CD4-positive, alpha-beta T cell treated with Interferon alpha-2 for 1 hour (primary cell): Measurements from ENCODE around the gene ATF6.

Experiments
- DNase-seq, 2 donors: peaks; one replicate each; pipeline ENCODE4 v3.0.0-alpha.2; 2020 to 2022

Gene ATF6

DNA sequence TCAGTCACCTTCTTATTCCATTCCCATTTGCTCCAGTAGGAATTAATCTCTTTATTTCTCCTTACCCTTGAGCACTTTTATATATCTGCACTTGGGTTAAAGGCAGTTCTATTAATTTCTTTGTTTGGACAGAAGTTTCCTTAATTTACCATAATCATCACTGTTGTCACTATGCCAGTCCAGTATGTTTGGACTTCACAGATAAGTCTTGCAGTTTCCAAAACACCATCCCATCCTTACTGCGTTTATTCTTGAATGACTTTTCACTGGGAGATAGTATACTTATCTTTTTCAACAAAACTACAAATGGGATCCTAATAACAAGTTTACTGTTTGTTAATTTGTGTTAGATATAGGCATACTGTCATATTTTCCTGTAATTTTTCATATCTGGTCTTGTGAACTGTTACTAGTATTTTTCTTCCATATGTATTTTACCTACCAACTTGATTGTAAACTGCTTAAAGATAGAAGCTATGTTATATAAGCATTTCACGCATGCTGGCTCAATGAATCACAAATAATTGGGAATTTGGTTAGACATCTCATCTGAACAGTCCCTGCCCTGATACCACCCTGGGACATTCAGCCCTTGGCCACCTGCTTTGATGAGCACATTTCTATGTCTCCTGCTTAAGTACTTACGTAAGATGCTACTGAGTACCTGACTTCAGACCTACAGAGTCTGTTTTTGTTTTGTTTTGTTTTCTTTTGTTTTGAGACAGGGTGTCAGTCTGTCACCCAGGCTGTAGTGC is 179.4 kb downstream of the ATF6 start:
- DNase-seq = no peak

DNA sequence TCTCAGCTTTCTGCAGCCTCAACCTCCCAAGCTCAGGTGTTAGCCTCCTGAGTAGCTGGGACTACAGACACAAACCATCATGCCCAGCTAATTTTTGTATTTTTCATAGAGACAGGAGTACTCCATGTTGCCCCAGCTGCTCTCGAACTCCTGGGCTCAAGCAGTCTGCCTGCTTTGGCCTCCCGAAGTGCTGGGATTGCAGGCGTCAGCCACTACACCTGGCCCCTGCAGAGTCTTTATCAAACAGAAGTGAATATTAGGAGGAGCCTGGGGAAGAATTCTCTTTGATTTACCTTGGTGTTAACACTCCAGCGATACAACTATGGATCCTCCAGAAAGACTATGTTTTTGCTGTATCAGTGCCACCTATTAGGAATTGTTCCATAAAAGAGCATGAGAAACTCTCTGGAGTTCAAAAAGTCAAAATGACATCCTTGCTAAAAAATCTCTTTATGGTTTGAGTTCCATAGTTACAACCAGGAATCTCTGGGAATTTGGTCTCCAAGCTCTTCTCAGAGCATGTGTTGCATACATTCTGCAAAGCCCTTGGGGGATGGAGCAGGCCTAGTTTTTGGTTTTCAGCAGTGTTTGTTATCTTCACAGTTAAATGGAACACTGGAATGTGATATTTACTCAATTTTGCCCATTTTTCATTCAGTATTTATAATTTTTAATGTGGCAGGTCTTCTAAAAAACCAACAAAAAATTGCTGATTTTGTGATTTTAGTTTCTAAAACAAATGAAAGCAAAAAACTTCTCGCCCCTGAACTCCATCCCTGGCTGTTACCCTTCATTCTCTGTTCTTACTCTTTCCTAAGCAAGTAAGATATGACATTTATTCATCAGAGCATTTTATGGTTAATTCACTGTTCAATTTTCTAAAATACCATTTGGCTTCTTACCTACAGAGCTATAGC is 180.2 kb downstream of the ATF6 start:
- DNase-seq = no peak

DNA sequence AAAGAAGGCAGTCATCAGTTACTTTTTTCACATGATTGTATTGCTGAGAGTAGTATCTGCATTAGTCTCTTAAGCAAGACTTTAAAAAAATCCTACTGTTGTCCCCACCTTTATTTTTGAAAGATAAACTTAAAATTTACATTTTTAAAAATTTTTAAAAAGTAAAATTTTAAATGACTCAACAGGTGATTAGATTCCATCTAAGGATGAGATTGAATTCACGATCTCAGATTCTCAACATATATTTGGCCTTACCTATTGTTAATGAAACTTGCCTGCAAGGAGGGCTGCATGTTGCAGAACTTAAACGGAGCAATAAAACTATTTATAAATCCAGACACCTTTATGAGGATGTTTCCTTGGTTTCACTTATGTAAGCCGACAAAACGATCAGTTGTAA is 182.3 kb downstream of the ATF6 start:
- DNase-seq = no peak

DNA sequence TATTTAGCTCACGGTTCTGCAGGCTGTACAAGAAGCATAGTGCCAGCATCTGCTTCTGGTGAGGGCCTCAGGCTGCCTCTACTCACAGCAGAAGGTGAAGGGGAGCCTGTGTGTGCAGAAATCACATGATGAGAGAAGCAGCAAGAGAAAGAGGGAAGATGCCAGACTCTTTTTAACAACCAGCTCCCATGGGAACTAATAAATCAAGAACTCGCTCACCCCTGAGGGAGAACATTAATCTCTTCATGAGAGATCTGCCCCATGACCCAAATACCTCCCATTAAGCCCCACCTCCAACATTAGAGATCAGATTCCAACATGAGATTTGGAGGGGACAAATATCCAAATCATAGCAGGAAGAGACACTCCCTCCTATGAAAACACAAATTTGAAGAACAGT is 183.4 kb downstream of the ATF6 start:
- DNase-seq = no peak

DNA sequence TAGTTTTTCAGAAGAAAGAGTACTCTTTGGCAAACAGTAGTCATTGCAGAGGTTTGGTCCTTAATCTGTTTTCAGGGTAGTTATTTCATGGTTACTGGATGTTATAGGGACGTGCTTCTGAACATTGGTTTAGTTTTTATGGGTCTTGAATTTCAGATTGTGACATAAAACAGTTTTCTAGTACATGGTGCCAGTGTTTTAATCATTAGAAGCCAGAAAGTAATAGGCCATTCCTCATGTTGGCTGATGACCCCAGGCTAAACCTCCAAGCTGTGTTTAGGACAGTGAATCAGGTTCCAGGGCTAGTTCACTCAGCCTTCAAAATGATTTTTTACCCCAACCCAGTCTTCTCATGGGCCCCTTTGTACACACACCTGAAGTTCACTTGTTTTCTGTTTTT is 184.3 kb downstream of the ATF6 start:
- DNase-seq = no peak

DNA sequence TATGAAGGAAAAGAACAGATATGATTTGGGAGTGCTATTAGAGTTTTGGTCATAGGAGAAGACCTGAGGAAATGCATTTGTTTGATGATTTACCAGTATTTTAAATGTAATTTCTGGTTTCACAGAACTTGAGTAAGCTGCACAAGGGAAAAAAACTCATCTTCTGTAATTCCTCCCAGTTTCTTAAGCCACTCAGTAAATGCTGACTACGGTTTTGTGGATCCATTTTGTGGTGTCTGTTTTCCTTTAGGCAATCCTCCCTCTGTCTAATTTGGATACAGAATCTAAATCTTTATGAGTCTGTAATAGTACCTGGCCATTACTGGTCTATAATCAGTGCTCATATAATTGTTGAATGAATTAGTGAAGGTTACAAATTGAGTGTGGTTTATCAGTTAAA is 185.5 kb downstream of the ATF6 start:
- no peak for DNase-seq

DNA sequence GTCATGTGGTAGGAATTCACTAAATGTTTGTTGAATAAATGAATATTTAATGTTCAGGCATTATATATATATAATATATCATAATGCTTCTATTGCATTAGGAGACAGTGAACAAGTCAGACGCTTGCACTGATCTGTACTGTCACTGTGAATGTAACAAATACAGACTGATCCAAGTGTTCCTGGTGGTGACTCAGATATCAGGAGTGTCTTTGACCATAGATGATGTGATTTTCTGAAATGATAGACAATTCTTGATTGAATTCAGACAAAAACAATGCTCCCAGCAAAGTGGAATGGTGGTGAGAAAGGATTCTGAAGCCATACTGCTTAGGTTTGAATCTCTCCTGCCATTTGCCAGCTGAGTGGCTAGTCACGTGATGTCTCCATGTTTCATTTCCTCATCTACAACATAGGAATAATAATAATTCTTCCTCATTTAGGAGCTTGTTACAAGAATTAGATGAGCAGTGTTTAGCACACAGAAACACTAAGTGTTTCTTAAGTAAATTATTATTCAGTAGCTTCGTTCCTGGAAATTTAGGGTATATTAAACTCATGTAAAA is 186.6 kb downstream of the ATF6 start:
- DNase-seq = no peak

DNA sequence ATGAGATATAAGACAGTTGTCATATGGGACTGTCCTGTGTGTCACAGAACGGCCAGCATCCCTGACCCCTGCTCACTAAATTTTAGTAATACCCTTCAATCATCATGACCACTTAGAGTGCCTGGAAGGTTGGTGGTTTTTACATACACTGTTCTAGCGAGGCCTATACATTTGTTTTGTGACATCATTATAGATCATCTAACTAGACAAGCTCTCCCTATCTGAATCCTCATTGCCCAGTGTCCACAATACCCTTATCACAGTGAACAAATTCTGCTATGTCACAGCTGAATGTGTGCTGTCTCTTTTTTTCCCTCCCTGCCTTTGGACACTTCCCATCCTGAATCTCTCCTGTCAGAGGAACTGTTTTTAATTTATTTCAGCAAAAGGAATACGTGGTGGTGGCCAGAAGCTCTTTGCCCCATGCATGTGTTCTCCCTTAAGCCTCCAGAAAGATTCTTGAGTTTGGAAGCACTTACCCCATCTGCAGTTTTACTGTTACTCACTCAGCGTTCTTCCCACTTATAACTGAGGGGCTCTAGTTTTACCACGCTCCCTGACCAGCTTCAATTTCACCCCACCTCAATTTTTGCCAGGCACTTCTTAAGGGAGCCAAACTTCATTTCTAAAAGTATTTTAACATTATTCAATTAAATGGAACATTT is 187.3 kb downstream of the ATF6 start:
- DNase-seq = no peak

DNA sequence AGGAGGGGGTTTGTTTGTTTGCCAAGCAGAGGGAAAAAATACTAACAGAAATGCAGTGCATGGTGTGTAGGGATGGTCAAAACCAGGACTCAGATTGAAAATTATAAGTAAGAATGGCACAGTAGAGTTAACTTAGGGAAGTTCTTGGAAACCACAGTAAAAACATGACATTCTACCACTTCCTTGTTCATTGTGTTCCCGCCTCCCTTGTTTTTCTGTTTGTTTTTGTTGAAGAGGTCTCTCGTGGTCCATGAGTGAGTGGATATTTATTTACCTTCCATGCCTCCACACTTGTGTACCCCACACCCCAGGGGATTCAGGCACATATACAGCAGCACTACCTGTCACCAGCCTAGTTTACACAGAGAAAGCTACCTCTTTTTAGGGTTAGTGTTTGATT is 187.9 kb downstream of the ATF6 start:
- DNase-seq = no peak

DNA sequence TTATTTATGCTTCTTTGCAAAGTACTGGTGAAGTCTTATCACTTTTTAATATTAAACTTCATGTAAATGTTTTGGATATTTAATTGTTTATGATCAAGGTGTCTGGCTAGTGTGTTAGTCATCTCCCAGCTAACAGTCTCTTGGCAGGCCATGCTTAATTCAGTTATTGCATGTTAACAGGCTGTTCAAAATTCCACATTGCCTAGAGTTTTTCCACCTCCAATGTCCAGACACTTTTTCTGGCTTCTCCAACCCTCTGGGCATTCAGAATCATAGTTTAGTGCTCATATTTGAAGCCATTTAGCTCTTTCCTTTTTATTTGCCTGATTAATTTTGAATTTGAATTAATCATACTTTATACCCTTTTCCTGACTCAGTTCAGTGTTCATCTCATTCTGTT is 188.3 kb downstream of the ATF6 start:
- no peak for DNase-seq

DNA sequence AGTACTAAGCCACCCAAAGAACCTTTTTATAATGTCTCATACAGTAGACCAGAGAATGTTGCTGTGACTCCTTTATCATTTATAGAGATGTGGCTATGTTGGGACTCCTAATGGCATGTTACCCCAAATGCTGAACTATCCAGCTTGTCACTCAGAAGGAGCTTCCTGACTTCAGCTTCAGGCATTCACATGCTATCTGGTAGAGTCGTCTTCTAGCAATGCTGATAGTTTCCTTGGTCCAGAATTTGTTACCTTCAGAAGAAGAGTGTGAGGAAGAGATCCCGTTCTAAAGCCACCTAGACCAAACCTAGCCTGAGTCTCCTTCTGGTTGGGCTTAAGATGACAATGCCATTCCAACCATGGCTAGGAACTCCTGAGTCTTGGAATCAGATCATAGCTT is 189.5 kb downstream of the ATF6 start:
- no peak for DNase-seq

DNA sequence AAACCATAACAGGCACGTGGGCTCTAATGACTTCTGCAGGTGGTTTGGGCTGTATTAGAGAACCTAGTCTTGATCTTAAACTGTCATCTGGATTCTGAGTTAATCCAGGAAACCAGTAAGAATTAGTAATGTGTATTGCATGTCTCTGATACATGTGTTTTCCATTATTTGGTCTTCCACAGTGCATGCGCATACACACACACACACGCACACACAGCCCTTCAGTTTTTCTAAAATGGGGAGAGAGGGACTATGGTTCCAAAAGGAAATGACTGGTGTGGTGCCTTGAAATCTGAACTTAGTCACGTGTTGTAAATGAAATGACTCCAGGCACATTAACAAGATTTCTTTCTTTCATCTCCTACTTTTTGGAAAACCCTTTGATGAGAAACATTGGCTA is 190.0 kb downstream of the ATF6 start:
- DNase-seq = no peak

DNA sequence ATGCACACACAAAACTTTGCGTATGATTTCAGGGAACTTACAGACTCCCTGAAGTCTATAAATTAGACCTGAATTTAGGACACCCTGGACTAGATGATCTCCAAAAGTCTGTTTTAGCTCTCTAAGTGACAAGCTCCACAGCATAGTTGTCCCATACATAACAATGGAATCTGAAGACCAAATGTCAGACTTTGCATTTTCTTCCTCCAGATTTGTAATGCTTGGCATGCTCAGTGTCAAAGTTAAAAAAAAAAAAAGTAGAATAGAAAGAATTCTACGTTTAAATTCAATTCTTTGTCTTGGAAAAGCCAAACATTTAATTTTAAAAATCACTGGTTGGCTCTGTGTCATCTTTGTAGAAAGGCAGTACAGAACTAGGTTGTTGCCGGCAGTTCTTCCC is 190.8 kb downstream of the ATF6 start:
- no peak for DNase-seq

DNA sequence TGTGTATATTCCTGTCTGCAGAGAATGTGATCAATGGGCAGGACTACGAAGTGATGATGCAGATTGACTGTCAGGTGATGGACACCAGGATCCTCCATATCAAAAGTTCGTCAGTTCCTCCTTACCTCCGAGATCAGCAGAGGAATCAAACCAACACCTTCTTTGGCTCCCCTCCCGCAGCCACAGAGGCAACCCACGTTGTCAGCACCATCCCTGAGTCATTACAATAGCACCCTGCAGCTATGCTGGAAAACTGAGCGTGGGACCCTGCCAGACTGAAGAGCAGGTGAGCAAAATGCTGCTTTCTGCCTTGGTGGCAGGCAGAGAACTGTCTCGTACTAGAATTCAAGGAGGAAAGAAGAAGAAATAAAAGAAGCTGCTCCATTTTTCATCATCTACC is 192.3 kb downstream of the ATF6 start:
- DNase-seq = no peak

DNA sequence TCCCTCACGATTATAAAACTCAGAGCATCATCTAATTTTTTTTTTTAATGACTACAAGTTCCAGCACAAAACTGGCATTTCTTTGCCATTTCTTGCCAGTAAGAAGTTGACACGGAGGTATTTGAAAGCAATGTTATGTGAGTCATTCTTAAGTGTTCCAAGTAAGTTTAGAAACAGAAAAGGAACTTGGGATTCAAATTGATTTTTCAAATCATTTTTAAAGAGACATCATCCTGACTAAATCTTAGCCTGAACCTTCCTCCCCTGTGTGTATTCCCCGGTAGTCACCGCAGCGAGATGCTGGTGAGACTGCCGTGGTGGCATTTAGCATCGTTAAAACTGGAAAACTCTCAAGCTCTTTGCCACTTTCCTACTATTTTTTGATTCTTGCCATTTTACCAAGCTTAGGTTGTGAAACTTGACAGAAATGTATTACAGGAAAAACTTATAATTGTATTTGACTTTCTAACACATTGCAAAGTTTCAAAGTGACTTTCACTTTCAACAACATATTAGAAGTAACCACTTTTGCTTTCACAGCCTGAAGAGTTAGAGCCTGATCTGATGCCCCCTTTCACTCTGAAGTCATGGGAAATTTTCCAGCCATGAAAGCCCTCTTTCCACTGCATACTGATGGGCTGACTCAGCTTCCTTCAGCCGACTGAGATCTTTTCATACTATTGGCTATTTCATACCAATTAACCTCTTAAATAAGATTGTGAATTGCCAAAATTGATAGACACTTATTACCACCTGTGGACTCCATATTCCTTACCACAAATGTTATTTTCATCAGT is 196.2 kb downstream of the ATF6 start:
- DNase-seq = peak in 1 of 2 donors; percentile 33

DNA sequence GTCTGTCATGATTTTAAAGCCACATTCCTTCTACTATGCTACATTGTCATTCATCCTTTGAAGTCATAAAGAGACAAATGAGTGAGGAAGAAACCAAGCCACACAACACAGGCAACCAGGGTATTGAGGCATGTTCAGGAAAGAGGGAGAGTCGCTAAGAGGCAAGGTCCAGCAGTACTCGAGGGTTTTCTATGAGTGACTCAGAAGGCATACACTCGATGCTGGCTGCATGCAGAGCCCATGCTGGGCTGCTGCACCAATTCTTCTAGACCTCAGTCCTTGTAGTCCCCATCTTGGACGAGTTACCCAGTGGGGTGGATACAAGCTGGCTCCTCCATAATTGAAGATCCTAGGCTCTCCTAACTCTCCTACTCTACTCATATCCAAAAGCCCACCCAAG is 199.9 kb downstream of the ATF6 start:
- no peak for DNase-seq

DNA sequence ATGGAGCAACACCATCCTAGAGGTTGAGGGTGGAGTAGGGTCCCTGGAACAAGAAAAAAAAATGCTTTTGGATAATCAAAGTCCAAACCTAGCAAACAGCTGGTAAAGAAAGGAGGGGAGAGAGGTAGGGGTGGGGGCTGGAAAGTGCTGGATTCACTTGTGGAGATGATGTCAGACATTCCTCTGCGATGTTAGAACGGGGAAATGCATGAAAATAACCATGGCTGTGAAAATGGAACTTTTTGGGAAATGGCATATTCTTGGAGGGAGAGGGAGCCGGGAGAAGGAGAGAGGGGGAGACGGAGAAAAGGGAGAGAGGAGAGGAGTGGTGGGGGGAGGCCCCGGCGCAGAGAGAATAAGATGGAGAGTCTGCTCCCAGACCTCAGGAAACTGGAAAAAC is 203.9 kb downstream of the ATF6 start:
- DNase-seq = no peak

DNA sequence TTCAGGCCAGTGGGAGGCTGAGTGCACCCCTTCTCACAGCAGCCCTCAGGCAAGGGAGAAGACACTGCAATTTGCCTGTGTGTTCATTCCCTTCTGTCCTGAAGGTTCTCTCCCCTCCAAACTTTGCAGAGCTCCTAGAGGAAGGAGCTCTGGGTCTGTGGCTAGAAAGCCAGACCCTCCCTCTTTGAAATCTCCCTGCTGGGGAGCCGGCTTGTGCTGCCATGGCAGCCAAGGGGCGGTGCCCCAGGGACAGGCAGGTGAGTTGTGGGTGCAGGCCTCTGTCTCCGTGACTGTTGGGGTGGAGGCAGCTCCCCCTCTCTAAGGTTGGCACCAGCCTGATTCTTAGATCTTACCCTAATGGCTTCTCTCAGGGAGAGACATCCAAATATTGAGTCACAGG is 204.5 kb downstream of the ATF6 start:
- no peak for DNase-seq

DNA sequence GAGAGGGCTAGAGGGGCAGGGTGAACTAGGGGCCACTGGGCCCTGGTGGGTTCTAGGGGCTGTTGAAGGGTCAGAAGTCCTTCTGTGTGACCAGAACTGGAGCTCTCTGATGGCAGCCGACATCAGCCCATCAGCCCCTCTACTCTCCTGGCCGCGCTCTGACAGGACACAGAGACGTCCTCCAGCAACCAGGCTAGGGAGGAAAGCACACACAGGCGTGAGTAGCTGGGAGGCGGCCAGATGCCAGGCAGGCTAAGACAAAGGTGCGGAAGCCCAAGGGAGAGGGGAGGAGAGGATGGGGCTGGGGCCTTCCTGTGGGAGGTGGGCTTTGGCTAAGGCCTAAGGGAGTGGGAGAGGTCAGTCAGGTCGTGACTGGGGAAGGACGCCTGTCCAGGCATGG is 206.7 kb downstream of the ATF6 start:
- DNase-seq = no peak

DNA sequence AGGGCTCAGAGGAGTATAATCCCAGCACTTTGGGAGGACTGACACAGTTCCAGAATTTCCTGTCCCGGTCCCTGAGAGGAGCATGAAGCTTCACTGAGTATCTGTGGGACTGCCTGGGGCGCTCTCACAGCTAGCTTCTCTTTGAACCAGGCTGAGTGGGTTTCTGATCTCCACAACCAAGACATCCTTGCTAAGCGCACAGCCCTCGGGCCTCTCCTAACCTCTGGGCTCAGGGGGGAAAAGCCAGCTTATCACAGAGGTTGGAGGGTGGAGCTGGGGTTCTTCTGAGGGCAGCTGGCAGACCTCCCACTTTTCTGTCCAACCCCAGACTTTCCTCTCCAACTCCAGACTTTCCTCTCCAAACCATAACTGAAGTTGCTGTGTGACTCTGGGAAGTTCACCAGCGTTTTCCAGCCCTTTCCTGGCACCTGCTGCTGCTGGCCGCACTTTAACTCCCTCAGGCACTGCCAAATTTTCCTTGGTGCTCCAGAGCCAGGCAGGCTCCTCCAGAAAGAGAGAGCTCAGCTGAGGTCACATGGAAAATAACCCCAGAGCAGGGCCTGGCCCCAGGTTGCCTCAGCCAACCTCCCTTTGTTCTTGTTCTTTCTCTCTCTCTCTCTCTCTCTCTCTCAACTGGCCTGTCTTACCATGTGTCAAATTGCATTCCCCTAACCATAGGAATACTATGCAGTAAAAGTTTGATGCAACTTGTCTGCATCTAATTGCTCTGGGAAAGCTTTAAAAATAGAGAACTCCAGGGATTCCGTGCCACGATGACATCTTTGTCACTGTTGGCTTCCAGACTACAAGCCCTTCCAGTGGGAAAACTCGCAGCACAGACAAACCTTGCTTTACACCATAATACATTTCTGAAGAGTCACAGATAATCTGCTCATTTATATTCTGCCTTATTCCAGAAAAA is 208.1 kb downstream of the ATF6 start:
- DNase-seq = no peak

DNA sequence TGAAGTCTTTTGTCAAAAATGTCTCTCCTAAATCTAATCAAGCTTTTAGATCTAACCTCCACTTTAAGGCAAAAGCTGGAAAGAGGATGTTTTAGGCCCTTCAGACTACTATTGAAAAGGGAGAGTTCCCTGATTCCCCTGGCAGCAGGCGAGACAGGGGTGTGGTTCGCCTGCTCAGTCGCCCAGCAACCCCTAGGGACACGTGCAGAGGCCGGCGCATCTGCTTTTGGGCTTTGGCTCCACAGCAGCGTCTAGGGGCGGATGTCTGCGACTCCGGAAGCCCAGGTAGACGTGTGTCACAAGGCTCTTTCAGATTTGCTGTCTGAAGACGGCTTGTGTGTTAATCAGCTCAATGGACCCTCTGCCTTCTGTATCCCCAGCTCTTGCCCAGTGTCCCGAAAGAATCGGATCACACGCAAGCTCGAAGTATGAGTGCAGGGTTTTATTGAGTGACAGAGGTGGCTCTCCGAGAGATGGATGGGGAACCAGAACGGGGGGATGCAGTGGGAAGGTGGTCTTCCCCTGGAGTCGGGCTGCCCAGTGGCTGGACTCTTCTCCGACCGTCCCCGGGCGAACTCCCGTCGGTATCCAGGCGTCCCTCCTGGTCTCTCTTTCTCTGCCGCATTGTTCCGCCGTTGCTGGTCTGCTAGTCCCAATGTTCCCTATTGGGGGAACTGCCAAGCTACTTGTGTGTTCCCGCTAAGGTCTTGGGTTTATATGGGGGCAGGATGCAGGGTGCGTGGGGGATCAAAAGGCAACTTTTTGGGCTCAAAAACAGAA is 212.1 kb downstream of the ATF6 start:
- no peak for DNase-seq
